Measurements from ENCODE around the gene CMKLR1. TPM values are rescaled to one million over a fixed set of nuclear protein-coding genes. Genes with fewer than 3 reads are reported as not detected.

Gene CMKLR1
- total and polyA plus RNA-seq, 10 of the 15 experiments (the other 5 are each of a cell fraction or from before 2014, with no cell fraction given) = 13.8 to 52.3 (median 26.2) TPM

- TF ChIP-seq ZNF592 (IDR thresholded peaks at IDR 0.05) (no peak), POU2F2 (IDR thresholded peaks at IDR 0.05; ENCODE audit: borderline replicate concordance, low read depth, low read length) (no peak), MEF2A (IDR thresholded peaks at IDR 0.05; ENCODE audit: insufficient read depth, low read depth, low read length) (no peak), RELB (IDR thresholded peaks at IDR 0.05; ENCODE audit: low read depth) (no peak)
Observed at GRCh38 chr12:108374596-108375320, 35.6 kb upstream of the CMKLR1 start (continued).

GRCh38 chr12:108373111-108373510, 34.0 kb upstream of the CMKLR1 start:
- H3K9ac ChIP-seq (ENCODE audit: control insufficient read depth, insufficient read depth, low read length) = no peak overlapping the region
- H3K27me3 ChIP-seq (replicated peaks in 1 of 2; ENCODE audit: control insufficient read depth in 2 of 2, insufficient read depth in 2 of 2, low read length in 1 of 2) = no peaks in the 10 kb centered on the region
- ATAC-seq (no peak), FAIRE-seq (no peak), DNase-seq (ENCODE audit: low read depth, low spot score) (no peak)
- H3K36me3 ChIP-seq (ENCODE audit: control insufficient read depth in 2 of 2, insufficient read depth in 2 of 2, low read length in 1 of 2) = no peaks in the 10 kb centered on the region
- ChIA-PET SMC1A (ENCODE audit: uncharacterized antibody, unreplicated experiment) (interaction anchor here (0.6 kb wide), 2 partner anchors 106 to 235 kb away, joined by 3 read pairs; no protein-coding TSS in a partner anchor), CTCF (interaction anchor here (0.7 to 1.1 kb wide), 2 partner anchors 37 to 64 kb away, joined by 3 to 5 read pairs; no protein-coding TSS in a partner anchor), RAD21 (ENCODE audit: unreplicated experiment) (no interaction called here), POLR2A (no interaction called here)
- in situ Hi-C loops (cut with MboI) = no loop called here
- H3K9me3 ChIP-seq (replicated peaks; ENCODE audit: control insufficient read depth, insufficient read depth, low read length) = peaks cover 6% of the 10 kb centered on the region; the same call in 2 of the 3 replicates
- no peak for TF ChIP-seq FOS (IDR thresholded peaks at IDR 0.05; ENCODE audit: borderline replicate concordance, extremely low read depth, insufficient read length)
- no peak for TF ChIP-seq NFXL1 (IDR thresholded peaks at IDR 0.05; ENCODE audit: borderline replicate concordance)
- TF ChIP-seq CTCF (IDR thresholded peaks at IDR 0.05 in 2 of 3, conservative IDR thresholded peaks at IDR 0.05 in 1 of 3; ENCODE audit: control insufficient read depth in 2 of 3, extremely low read depth in 1 of 3, insufficient read depth in 1 of 3, low read depth in 3 of 3, low read length in 3 of 3) = peak in 1 of 3 experiments; percentile 35; a peak in 2 of 6 replicates
- no peak overlapping the region for H3K4me3 ChIP-seq
- H3K4me1 ChIP-seq (ENCODE audit: control insufficient read depth, insufficient read depth, low read length) = no peaks in the 10 kb centered on the region
- H3K27ac ChIP-seq (ENCODE audit: control insufficient read depth, insufficient read depth) = no peak overlapping the region
- H2AFZ ChIP-seq (ENCODE audit: control insufficient read depth, low read depth, low read length) = no peak overlapping the region
- 0% methylated on average over 1 of the region's 1 CpG for WGBS (ENCODE audit: insufficient coverage, insufficient replicate concordance, low lambda C conversion rate, missing lambda C conversion rate)
- H3K79me2 ChIP-seq (ENCODE audit: control insufficient read depth, insufficient read depth, low read length) = no peaks in the 10 kb centered on the region
- no peak overlapping the region for H3K4me2 ChIP-seq (ENCODE audit: control insufficient read depth, insufficient read depth)
- H4K20me1 ChIP-seq (ENCODE audit: control insufficient read depth, insufficient read depth) = no peaks in the 10 kb centered on the region
- intact Hi-C loops (cut with micrococcal nuclease; ENCODE audit: unreplicated experiment) = no loop called here
- BruUV-seq (replicated peaks) = no TSS peak
